ENCODE data around the gene MPP1. TPM values are rescaled to one million over a fixed set of nuclear protein-coding genes. Genes with fewer than 3 reads are reported as not detected.

Gene MPP1
- total RNA-seq, 1 donor from 2014 or later, result 30.0 TPM

- intact Hi-C loops (cut with DNase I), result no loop called here
Measured at GRCh38 chrX:154784149-154784995, 20.9 kb downstream of the MPP1 start.

GRCh38 chrX:154780968-154781367 lies 24.3 kb downstream of the MPP1 start:
- intact Hi-C loops (cut with DNase I), result no loop called here
- no peak for DNase-seq (ENCODE audit: low spot score)

More at GRCh38 chrX:154784149-154784995, 20.9 kb downstream of the MPP1 start:
- DNase-seq (ENCODE audit: low spot score), result no peak

GRCh38 chrX:154779261-154779660 lies 26.0 kb downstream of the MPP1 start:
- intact Hi-C loops (cut with DNase I), result no loop called here
- no peak for DNase-seq (ENCODE audit: low spot score)

- intact Hi-C loops (cut with DNase I), result no loop called here
- no peak for DNase-seq (ENCODE audit: low spot score)
Measured at GRCh38 chrX:154776753-154777152, 28.5 kb downstream of the MPP1 start.

GRCh38 chrX:154775419-154776349 lies 29.6 kb downstream of the MPP1 start:
- no peak for DNase-seq (ENCODE audit: low spot score)
- intact Hi-C loops (cut with DNase I), result no loop called here

GRCh38 chrX:154774622-154775021 lies 30.7 kb downstream of the MPP1 start:
- intact Hi-C loops (cut with DNase I), result no loop called here
- no peak for DNase-seq (ENCODE audit: low spot score)

GRCh38 chrX:154762537-154763296 lies 42.6 kb downstream of the MPP1 start, which contains the start of gene DKC1:
Gene DKC1 (plus strand): TSS chrX:154762864. CDS start chrX:154762966, 102 bp downstream.
- intact Hi-C loops (cut with DNase I), result loop anchor here (5.0 kb wide), 1 partner anchor 40 kb away; no protein-coding TSS in a partner anchor

GRCh38 chrX:154761977-154762536 lies 43.2 kb downstream of the MPP1 start:
- no peak for DNase-seq (ENCODE audit: low spot score)
- intact Hi-C loops (cut with DNase I), result loop anchor here (5.0 kb wide), 1 partner anchor 40 kb away; no protein-coding TSS in a partner anchor

More at GRCh38 chrX:154762537-154763296, 42.6 kb downstream of the MPP1 start, which contains the start of gene DKC1:
- DNase-seq (ENCODE audit: low spot score), result peak; percentile 98

- intact Hi-C loops (cut with DNase I), result no loop called here
- no peak for DNase-seq (ENCODE audit: low spot score)
Measured at GRCh38 chrX:154758696-154759095, 46.6 kb downstream of the MPP1 start.

GRCh38 chrX:154751669-154752271 lies 53.5 kb downstream of the MPP1 start:
- intact Hi-C loops (cut with DNase I), result loop anchor here (2.0 kb wide), 1 partner anchor 21 kb away; no protein-coding TSS in a partner anchor
- DNase-seq (ENCODE audit: low spot score), result no peak

GRCh38 chrX:154751203-154751668 lies 54.0 kb downstream of the MPP1 start:
- peak; percentile 80 for DNase-seq (ENCODE audit: low spot score)
- intact Hi-C loops (cut with DNase I), result loop anchor here (2.0 kb wide), 1 partner anchor 20 kb away; no protein-coding TSS in a partner anchor

GRCh38 chrX:154750301-154751202 lies 54.7 kb downstream of the MPP1 start, which contains the start of gene GAB3:
Gene GAB3 (minus strand): TSS chrX:154751077. CDS start chrX:154751025, 52 bp downstream.
- DNase-seq (ENCODE audit: low spot score), result peak; percentile 79
- intact Hi-C loops (cut with DNase I), result loop anchor here (2.0 kb wide), 1 partner anchor 20 kb away; no protein-coding TSS in a partner anchor

- no peak for DNase-seq (ENCODE audit: low spot score)
- intact Hi-C loops (cut with DNase I), result loop anchor here (2.0 kb wide), 1 partner anchor 19 kb away; no protein-coding TSS in a partner anchor
Measured at GRCh38 chrX:154749856-154750255, 55.4 kb downstream of the MPP1 start.

- DNase-seq (ENCODE audit: low spot score), result no peak
- intact Hi-C loops (cut with DNase I), result no loop called here
Measured at GRCh38 chrX:154748712-154749339, 56.5 kb downstream of the MPP1 start.

GRCh38 chrX:154742613-154743012 lies 62.7 kb downstream of the MPP1 start:
- intact Hi-C loops (cut with DNase I), result no loop called here
- DNase-seq (ENCODE audit: low spot score), result no peak

- DNase-seq (ENCODE audit: low spot score), result no peak
- intact Hi-C loops (cut with DNase I), result no loop called here
Measured at GRCh38 chrX:154739952-154740465, 65.3 kb downstream of the MPP1 start.

All from cardiac septum (tissue), 1 donor.